K562 (cell line): Measurements from ENCODE around the gene SLC22A1.

Experiments
- CTCF ChIP-seq, 3 experiments: IDR thresholded peaks in 2 of 3; conservative IDR thresholded peaks in 1 of 3; 2 replicates each; pipeline ENCODE4 v1.5.1; 2011 to 2012; ENCODE audit warnings: low read length in 3 of 3, mild to moderate bottlenecking in 3 of 3, control low read depth in 2 of 3, improper control_type of control experiment in 1 of 3, inconsistent platforms in 1 of 3, low read depth in 1 of 3, mixed read lengths in 1 of 3, moderate library complexity in 1 of 3; ENCODE audit not compliant: insufficient read depth in 2 of 3
- ELF1 ChIP-seq: fragments of 200-800 bp; sonication (Bioruptor generic); IDR thresholded peaks from 2 replicates; pipeline ENCODE4 v1.6.1; 2016; ENCODE audit warnings: missing genetic modification characterization, missing compliant biosample characterization
- KLF6 ChIP-seq: fragments of 250-450 bp; sonication (Bioruptor Pico); IDR thresholded peaks from 2 replicates; pipeline ENCODE4 v1.4.0; 2020; ENCODE audit warnings: mild to moderate bottlenecking, moderate library complexity, borderline replicate concordance
- NR3C1 ChIP-seq: sonication (generic); formaldehyde crosslinking; IDR thresholded peaks from 2 replicates; pipeline ENCODE4 v1.8.1; 2022; ENCODE audit warnings: missing genetic modification reagents
- NRF1 ChIP-seq, 2 experiments: fragments of 450-650 bp; IDR thresholded peaks in 1 of 2; conservative IDR thresholded peaks in 1 of 2; 2 replicates each; pipeline ENCODE4 v1.6.1; 2014; ENCODE audit warnings: mild to moderate bottlenecking in 2 of 2
- PURB ChIP-seq: sonication (generic); formaldehyde crosslinking; IDR thresholded peaks from 2 replicates; pipeline ENCODE4 v1.9.0; 2021; ENCODE audit warnings: low read depth, mild to moderate bottlenecking, missing genetic modification reagents
- SP1 ChIP-seq: sonication (generic); formaldehyde crosslinking; IDR thresholded peaks from 2 replicates; pipeline ENCODE4 v1.8.1; 2022; ENCODE audit warnings: mild to moderate bottlenecking, missing genetic modification reagents
- YY1 ChIP-seq, 3 experiments: IDR thresholded peaks; 2 replicates each; pipeline ENCODE4 v1.6.1; 2011; ENCODE audit warnings: low read length in 2 of 3, mild to moderate bottlenecking in 2 of 3, moderate library complexity in 2 of 3, borderline replicate concordance in 1 of 3, control low read depth in 1 of 3, low read depth in 1 of 3; ENCODE audit not compliant: insufficient read depth in 3 of 3, insufficient replicate concordance in 2 of 3, control insufficient read depth in 1 of 3, insufficient read length in 1 of 3; ENCODE audit errors: extremely low read depth in 1 of 3
- ZNF174 ChIP-seq: fragments of 250-450 bp; sonication (Bioruptor Pico); IDR thresholded peaks from 2 replicates; pipeline ENCODE4 v1.4.0; 2020; ENCODE audit warnings: mild to moderate bottlenecking
- ZNF583 ChIP-seq: fragments of 250-450 bp; sonication (Bioruptor Pico); IDR thresholded peaks from 2 replicates; pipeline ENCODE4 v1.4.0; 2020
- TF ChIP-seq, protein P1 (sequence below): fragments of 250-450 bp; sonication (Bioruptor Pico); IDR thresholded peaks from 2 replicates; pipeline ENCODE4 v1.9.0; 2021; ENCODE audit warnings: mild to moderate bottlenecking

DNA sequence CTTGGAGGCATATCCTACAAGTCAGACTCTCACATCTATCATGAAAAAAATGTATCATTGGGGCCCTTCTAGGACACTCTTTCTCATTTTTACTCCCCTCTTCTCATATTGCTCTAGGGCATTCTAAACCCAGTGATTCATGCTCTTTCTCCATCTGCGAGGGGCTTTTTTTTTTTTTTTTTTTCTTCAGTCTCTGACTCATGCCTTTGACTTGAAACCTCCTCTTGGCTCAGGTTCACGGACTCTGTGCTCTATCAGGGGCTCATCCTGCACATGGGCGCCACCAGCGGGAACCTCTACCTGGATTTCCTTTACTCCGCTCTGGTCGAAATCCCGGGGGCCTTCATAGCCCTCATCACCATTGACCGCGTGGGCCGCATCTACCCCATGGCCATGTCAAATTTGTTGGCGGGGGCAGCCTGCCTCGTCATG is 17.8 kb downstream of the SLC22A1 start:
- TF ChIP-seq CTCF (IDR thresholded peaks at IDR 0.05 in 2 of 3, conservative IDR thresholded peaks at IDR 0.05 in 1 of 3; ENCODE audit: insufficient read depth in 2 of 3, low read depth in 1 of 3, low read length in 3 of 3) (no peak), NRF1 (conservative IDR thresholded peaks at IDR 0.05 in 1 of 2, IDR thresholded peaks at IDR 0.05 in 1 of 2) (no peak), ZNF174 (CRISPR knock-in tag) (no peak), KLF6 (CRISPR knock-in tag) (no peak), YY1 (IDR thresholded peaks at IDR 0.05; ENCODE audit: borderline replicate concordance in 1 of 3, control insufficient read depth in 1 of 3, extremely low read depth in 1 of 3, insufficient read depth in 3 of 3, insufficient read length in 1 of 3, insufficient replicate concordance in 2 of 3, low read depth in 1 of 3, low read length in 2 of 3) (no peak), PURB (no peak), ELF1 (tag) (no peak), NR3C1 (CRISPR knock-in tag) (no peak), SP1 (CRISPR knock-in tag) (no peak), ZNF583 (CRISPR knock-in tag) (no peak)
- TF ChIP-seq, protein P1, sequence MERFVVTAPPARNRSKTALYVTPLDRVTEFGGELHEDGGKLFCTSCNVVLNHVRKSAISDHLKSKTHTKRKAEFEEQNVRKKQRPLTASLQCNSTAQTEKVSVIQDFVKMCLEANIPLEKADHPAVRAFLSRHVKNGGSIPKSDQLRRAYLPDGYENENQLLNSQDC (CRISPR knock-in tag), result no peak
